HepG2 (cell line): ENCODE results near the gene VMO1. TPM values are rescaled to one million over a fixed set of nuclear protein-coding genes. Genes with fewer than 3 reads are reported as not detected.

Source experiments
- ARNTL ChIP-seq: sonication (generic); formaldehyde crosslinking; IDR thresholded peaks from 2 replicates; pipeline ENCODE4 v1.4.0; 2020; ENCODE audit warnings: mild to moderate bottlenecking, missing genetic modification reagents
- CREB1 ChIP-seq, 2 experiments: fragments of 450-650 bp in 1 of 2; IDR thresholded peaks; 2 replicates each; pipeline ENCODE4 v1.6.1; 2016 to 2017; ENCODE audit warnings: control low read depth in 1 of 2, mild to moderate bottlenecking in 1 of 2, missing compliant biosample characterization in 1 of 2, missing genetic modification characterization in 1 of 2
- DPF2 ChIP-seq: sonication (generic); formaldehyde crosslinking; IDR thresholded peaks from 2 replicates; pipeline ENCODE4 v1.4.0; 2020; ENCODE audit warnings: mild to moderate bottlenecking, low read depth, missing genetic modification reagents, borderline replicate concordance
- FOXC1 ChIP-seq: sonication (generic); formaldehyde crosslinking; IDR thresholded peaks from 2 replicates; pipeline ENCODE4 v1.8.0; 2022; ENCODE audit warnings: mild to moderate bottlenecking, missing genetic modification reagents, borderline replicate concordance
- HDAC1 ChIP-seq: sonication (generic); formaldehyde crosslinking; IDR thresholded peaks from 2 replicates; pipeline ENCODE4 v1.5.1; 2020; ENCODE audit warnings: mild to moderate bottlenecking, missing genetic modification reagents
- HOXA5 ChIP-seq: sonication (generic); formaldehyde crosslinking; IDR thresholded peaks from 2 replicates; pipeline ENCODE4 v1.4.0; 2020; ENCODE audit warnings: missing genetic modification reagents
- MEF2D ChIP-seq: sonication (generic); formaldehyde crosslinking; IDR thresholded peaks from 2 replicates; pipeline ENCODE4 v1.5.1; 2020; ENCODE audit warnings: mild to moderate bottlenecking, missing genetic modification reagents
- REPIN1 ChIP-seq: sonication (generic); formaldehyde crosslinking; IDR thresholded peaks from 2 replicates; pipeline ENCODE4 v1.8.0; 2022; ENCODE audit warnings: missing genetic modification reagents, low read depth, mild to moderate bottlenecking, borderline replicate concordance
- ZBTB38 ChIP-seq: sonication (generic); formaldehyde crosslinking; IDR thresholded peaks from 2 replicates; pipeline ENCODE4 v1.5.1; 2020; ENCODE audit warnings: mild to moderate bottlenecking, missing genetic modification reagents
- ZC3H13 ChIP-seq: sonication (generic); formaldehyde crosslinking; IDR thresholded peaks from 2 replicates; pipeline ENCODE4 v1.8.1; 2023; ENCODE audit warnings: mild to moderate bottlenecking, missing genetic modification reagents, moderate library complexity
- ZNF414 ChIP-seq: sonication (generic); formaldehyde crosslinking; IDR thresholded peaks from 2 replicates; pipeline ENCODE4 v1.5.0; 2020; ENCODE audit warnings: missing genetic modification reagents
- ZNF510 ChIP-seq: sonication (generic); formaldehyde crosslinking; IDR thresholded peaks from 2 replicates; pipeline ENCODE4 v1.4.0; 2020; ENCODE audit warnings: low read depth, mild to moderate bottlenecking, missing genetic modification reagents
- ZNF557 ChIP-seq: sonication (generic); formaldehyde crosslinking; IDR thresholded peaks from 2 replicates; pipeline ENCODE4 v1.4.0; 2020; ENCODE audit warnings: missing genetic modification reagents
- ZNF629 ChIP-seq: sonication (generic); formaldehyde crosslinking; conservative IDR thresholded peaks from 2 replicates; pipeline ENCODE4 v1.5.0; 2020; ENCODE audit warnings: missing genetic modification reagents
- ZNF687 ChIP-seq: sonication (generic); formaldehyde crosslinking; IDR thresholded peaks from 2 replicates; pipeline ENCODE4 v1.5.1; 2020; ENCODE audit warnings: mild to moderate bottlenecking, missing genetic modification reagents, moderate library complexity
- ZNF704 ChIP-seq: sonication (generic); formaldehyde crosslinking; IDR thresholded peaks from 2 replicates; pipeline ENCODE4 v1.8.1; 2023; ENCODE audit warnings: mild to moderate bottlenecking, inconsistent platforms, moderate library complexity, missing genetic modification reagents, borderline replicate concordance
- ZNF775 ChIP-seq: sonication (generic); formaldehyde crosslinking; IDR thresholded peaks from 2 replicates; pipeline ENCODE4 v1.4.0; 2020; ENCODE audit warnings: missing genetic modification reagents, mild to moderate bottlenecking, moderate library complexity, borderline replicate concordance
- polyA plus RNA-seq, 8 experiments: library from polyadenylated mRNA; depleted of rRNA in 3 of 8; stranded (reverse) in 7 of 8; unstranded in 1 of 8; fragments of >200 nt; fragmentation: Illumina TruSeq in 4 of 8; extraction: Trizol in 4 of 8; gene quantifications; 2 replicates each; pipeline versions ENCODE4 v1.2.1 to v1.2.3, GENCODE V29; 2011 to 2016; ENCODE audit warnings: low read depth in 4 of 8, missing spikeins in 1 of 8, mixed read lengths in 1 of 8; ENCODE audit not compliant: insufficient read depth in 1 of 8
- total RNA-seq, 5 experiments: library from RNA; depleted of rRNA; stranded (reverse); fragments of >200 nt; fragmentation: Illumina TruSeq; extraction: Trizol; gene quantifications; 2 replicates each; pipeline ENCODE4 v1.2.3, GENCODE V29; 2016; ENCODE audit warnings: low read depth in 1 of 5

Gene VMO1
- total and polyA plus RNA-seq, 2 of the 13 experiments (the other 11 are each of a cell fraction or from before 2014, with no cell fraction given) = not detected

GRCh38 chr17:4777969-4778760, 8.0 kb downstream of the VMO1 start (continued):
- TF ChIP-seq ZNF687 (CRISPR knock-in tag) (peak; percentile 55; the same call in 1 of the 2 replicates), HDAC1 (CRISPR knock-in tag) (peak; percentile 68), ZNF775 (CRISPR knock-in tag) (no peak), HOXA5 (CRISPR knock-in tag) (peak; percentile 59; the same call in 1 of the 2 replicates), ZNF557 (CRISPR knock-in tag) (0 out of 2 replicates have a peak, but pooled peaks have one; percentile 59), MEF2D (CRISPR knock-in tag) (peak; percentile 61; the same call in 1 of the 2 replicates), ZNF629 (CRISPR knock-in tag) (peak; percentile 29; the same call in 1 of the 2 replicates), ARNTL (CRISPR knock-in tag) (no peak), ZNF704 (CRISPR knock-in tag) (no peak), DPF2 (CRISPR knock-in tag) (peak; percentile 68; the same call in 1 of the 2 replicates), ZNF414 (peak; percentile 44), CREB1 (IDR thresholded peaks at IDR 0.05) (0 out of 2 replicates have a peak, but pooled peaks have one; percentile 16), CREB1 (CRISPR knock-in tag; IDR thresholded peaks at IDR 0.05) (no peak), ZNF510 (CRISPR knock-in tag) (no peak), ZC3H13 (CRISPR knock-in tag) (peak; percentile 70; the same call in 1 of the 2 replicates), FOXC1 (CRISPR knock-in tag) (0 out of 2 replicates have a peak, but pooled peaks have one; percentile 46), ZBTB38 (peak; percentile 85), REPIN1 (peak; percentile 49; the same call in 1 of the 2 replicates)
